Measurements from ENCODE around the gene NT5M. TPM values are rescaled to one million over a fixed set of nuclear protein-coding genes. Genes with fewer than 3 reads are reported as not detected.

NT5M gene
- total RNA-seq, 1 experiment from 2014 or later = 6.6 TPM

GRCh38 chr17:17366235-17366634, 63.1 kb downstream of the NT5M start:
- H3K27me3 Mint-ChIP-seq (ENCODE audit: low read depth) = peaks cover 19% of the 10 kb centered on the region
- Histone ChIP-seq H3T11ph (ENCODE audit: low read length) (no peak overlapping the region), H4K8ac (replicated peaks; ENCODE audit: insufficient read length, low read depth, low read length) (no peak overlapping the region), H3K9ac (ENCODE audit: extremely low read depth, insufficient read length, low read length) (no peak overlapping the region), H4K5ac (ENCODE audit: insufficient read length, low read depth, low read length) (no peak overlapping the region), H2AK5ac (ENCODE audit: insufficient read length, low read length) (no peak overlapping the region), H4K20me1 (ENCODE audit: control insufficient read depth, insufficient read depth, insufficient read length) (no peaks in the 10 kb centered on the region), H2BK15ac (ENCODE audit: low read depth, low read length) (no peak overlapping the region), H2BK12ac (ENCODE audit: insufficient read length, low read depth, low read length) (no peak overlapping the region), H2AFZ (ENCODE audit: low read length) (no peak overlapping the region), H2BK20ac (ENCODE audit: low read depth, low read length, poor library complexity, severe bottlenecking) (no peak overlapping the region), H3K27me3 (ENCODE audit: insufficient read depth, low read length) (no peaks in the 10 kb centered on the region), H2BK120ac (ENCODE audit: low read depth, low read length, poor library complexity, severe bottlenecking) (no peak overlapping the region), H3K23me2 (ENCODE audit: insufficient read length, low read depth, low read length, poor library complexity, severe bottlenecking) (no peaks in the 10 kb centered on the region), H3K27ac (ENCODE audit: insufficient read length, low read depth, low read length) (no peak overlapping the region), H2BK5ac (ENCODE audit: insufficient read length, low read length) (no peak overlapping the region), H3K9me3 (ENCODE audit: control insufficient read depth, low read depth, low read length) (no peaks in the 10 kb centered on the region), H4K91ac (ENCODE audit: insufficient read length, low read depth, low read length) (no peak overlapping the region), H3K14ac (ENCODE audit: insufficient read depth, low read length) (no peak overlapping the region), H3K18ac (ENCODE audit: insufficient read length, low read depth, low read length) (no peak overlapping the region), H3K23ac (ENCODE audit: insufficient read length, low read depth, low read length) (no peak overlapping the region), H3K56ac (ENCODE audit: insufficient read length, low read depth, low read length) (no peak overlapping the region), H3K4ac (ENCODE audit: low read depth, low read length) (no peak overlapping the region), H3K79me2 (ENCODE audit: insufficient read depth, low read length) (no peaks in the 10 kb centered on the region), H3K4me1 (ENCODE audit: insufficient read depth, low read length) (no peaks in the 10 kb centered on the region), H3K79me1 (ENCODE audit: insufficient read depth, low read depth, low read length, poor library complexity, severe bottlenecking) (no peaks in the 10 kb centered on the region), H3K4me2 (ENCODE audit: insufficient read depth, insufficient read length, low read length) (no peak overlapping the region)
- no peaks in the 10 kb centered on the region; a peak in 1 of 7 replicates for H3K36me3 Mint-ChIP-seq (ENCODE audit: insufficient read depth in 1 of 3, low read depth in 3 of 3)
- H3K4me3 Mint-ChIP-seq = no peak overlapping the region
- no peaks in the 10 kb centered on the region for H3K9me3 Mint-ChIP-seq
- no CpG with 5 or more reads among the region's 1 CpG for WGBS (ENCODE audit: extremely low coverage, insufficient read length, low lambda C conversion rate)
- H3K27ac Mint-ChIP-seq = no peak overlapping the region
- peaks cover 14 to 18% of the 10 kb centered on the region in 2 experiments for H3K4me1 Mint-ChIP-seq
- no peak for TF ChIP-seq CTCF (conservative IDR thresholded peaks at IDR 0.05)
- no peak for DNase-seq

All from H9 (cell line).